ENCODE measurements around the gene IGFBP2. TPM values are rescaled to one million over a fixed set of nuclear protein-coding genes. Genes with fewer than 3 reads are reported as not detected.

The IGFBP2 gene
- total RNA-seq, 1 experiment from 2014 or later: 54.8 TPM

DNA sequence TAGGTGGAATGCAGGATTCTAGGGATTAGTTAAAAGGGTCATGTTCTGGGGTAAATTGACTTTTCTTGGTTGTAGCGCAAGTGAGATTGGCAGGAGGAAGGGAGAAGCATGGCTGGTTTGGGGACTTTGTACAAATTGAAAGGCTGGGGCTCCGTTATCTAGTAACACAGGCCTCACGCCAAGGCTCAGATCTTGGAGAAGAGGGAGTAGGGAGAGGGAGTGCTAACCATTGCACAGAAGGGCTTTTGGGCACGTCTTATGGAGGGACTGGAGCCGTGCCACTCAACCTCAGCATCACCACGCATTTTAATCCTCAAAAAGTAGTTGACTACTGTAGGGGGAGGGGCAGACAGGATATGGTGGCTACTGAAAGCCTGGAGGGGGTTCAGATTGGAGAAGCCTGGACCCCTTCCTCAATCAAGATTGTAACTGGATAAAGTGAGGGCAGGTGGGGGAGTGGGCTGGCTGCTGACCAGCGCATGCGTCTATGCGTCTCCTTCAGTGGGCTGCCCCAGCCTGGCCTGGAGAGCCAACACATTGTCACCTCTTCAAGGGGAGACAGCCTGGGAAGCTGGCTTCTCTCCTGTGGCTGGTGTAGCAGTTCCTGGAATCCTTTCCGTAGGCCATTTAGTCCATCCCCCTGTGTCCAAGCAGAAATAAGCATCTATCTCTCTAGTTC lies 47.9 kb downstream of the IGFBP2 start:
- no peaks in the 10 kb centered on the region for H3K36me3 ChIP-seq (ENCODE audit: control insufficient read depth, insufficient read depth, low read length)
- CTCF ChIA-PET: no interaction called here
- H3K9me3 ChIP-seq (ENCODE audit: control insufficient read depth, insufficient read depth, low read depth, low read length): no peaks in the 10 kb centered on the region
- no peak for TF ChIP-seq SIN3A (IDR thresholded peaks at IDR 0.05; ENCODE audit: borderline replicate concordance, insufficient read depth, low read depth, low read length)
- TF ChIP-seq CTCF (IDR thresholded peaks at IDR 0.05): no peak
- no peak for TF ChIP-seq REST (IDR thresholded peaks at IDR 0.05; ENCODE audit: insufficient read depth in 1 of 2, low read depth in 2 of 2, low read length in 1 of 2)
- no peak for TF ChIP-seq TCF7L2 (IDR thresholded peaks at IDR 0.05; ENCODE audit: low read depth, low read length)
- TF ChIP-seq POLR2AphosphoS5 (IDR thresholded peaks at IDR 0.05; ENCODE audit: low read depth, low read length): no peak
- ATAC-seq (no peak), DNase-seq (ENCODE audit: low read depth, low spot score) (no peak)
- BruUV-seq (replicated peaks): no TSS peak
- H3K4me3 ChIP-seq (ENCODE audit: low read depth in 2 of 2, low read length in 2 of 2): no peak overlapping the region
- in situ Hi-C loops (cut with HindIII; ENCODE audit: low pct_unique_long_range_greater_than_20kb, low sequenced_read_pairs): no loop called here
- intact Hi-C loops (cut with micrococcal nuclease; ENCODE audit: unreplicated experiment): loop anchor here (5.0 kb wide), 1 partner anchor 831 kb away; no protein-coding TSS in a partner anchor
- no peaks in the 10 kb centered on the region; the same call in 1 of the 2 replicates for H3K4me1 ChIP-seq (ENCODE audit: control insufficient read depth, insufficient read depth, low read length)
- peaks cover 3% of the 10 kb centered on the region; the same call in 1 of the 2 replicates for H3K27me3 ChIP-seq (ENCODE audit: control insufficient read depth, insufficient read depth, low read length)
- POLR2A ChIA-PET: no interaction called here
- H3K27ac ChIP-seq (ENCODE audit: low read length): no peak overlapping the region

GRCh38 chr2:216681683-216682082 lies 48.5 kb downstream of the IGFBP2 start:
- CTCF ChIA-PET: no interaction called here
- BruUV-seq (replicated peaks): no TSS peak
- Histone ChIP-seq H3K27ac (ENCODE audit: low read length) (no peak overlapping the region), H3K4me1 (ENCODE audit: control insufficient read depth, insufficient read depth, low read length) (no peaks in the 10 kb centered on the region; the same call in 1 of the 2 replicates), H3K4me3 (ENCODE audit: low read depth in 2 of 2, low read length in 2 of 2) (no peak overlapping the region), H3K27me3 (ENCODE audit: control insufficient read depth, insufficient read depth, low read length) (no peaks in the 10 kb centered on the region; the same call in 1 of the 2 replicates), H3K36me3 (ENCODE audit: control insufficient read depth, insufficient read depth, low read length) (no peaks in the 10 kb centered on the region), H3K9me3 (ENCODE audit: control insufficient read depth, insufficient read depth, low read depth, low read length) (no peaks in the 10 kb centered on the region)
- ATAC-seq (no peak), DNase-seq (ENCODE audit: low read depth, low spot score) (no peak)
- in situ Hi-C loops (cut with HindIII; ENCODE audit: low pct_unique_long_range_greater_than_20kb, low sequenced_read_pairs): no loop called here
- intact Hi-C loops (cut with micrococcal nuclease; ENCODE audit: unreplicated experiment): loop anchor here (1.0 to 5.0 kb wide), 2 partner anchors 831 to 1032 kb away; no protein-coding TSS in a partner anchor
- TF ChIP-seq CTCF (IDR thresholded peaks at IDR 0.05) (no peak), TCF7L2 (IDR thresholded peaks at IDR 0.05; ENCODE audit: low read depth, low read length) (no peak), REST (IDR thresholded peaks at IDR 0.05; ENCODE audit: insufficient read depth in 1 of 2, low read depth in 2 of 2, low read length in 1 of 2) (no peak), SIN3A (IDR thresholded peaks at IDR 0.05; ENCODE audit: borderline replicate concordance, insufficient read depth, low read depth, low read length) (no peak), POLR2AphosphoS5 (IDR thresholded peaks at IDR 0.05; ENCODE audit: low read depth, low read length) (no peak)
- POLR2A ChIA-PET: no interaction called here
